WTC11 (cell line): Measurements from ENCODE around the gene CTSA. TPM values are rescaled to one million over a fixed set of nuclear protein-coding genes. Genes with fewer than 3 reads are reported as not detected.

Source experiments
- ATAC-seq: fragments of 200-7000 bp; cut with Tn5 transposase; 2 replicates; pipeline ENCODE4 v1.10.0; 2021; ENCODE audit warnings: mild to moderate bottlenecking, moderate library complexity
- CTCF ChIA-PET: fragments of 300-600 bp; sonication (Branson Sonifier 250); formaldehyde crosslinking; loops from one replicate; lab custom pipeline; 2021; ENCODE audit warnings: antibody characterized with exemption; lab: Charles Lee
- POLR2A ChIA-PET: fragments of 350-600 bp; sonication (Branson Sonifier 250); formaldehyde crosslinking; loops from one replicate; lab custom pipeline; 2021; ENCODE audit warnings: antibody characterized with exemption; lab: Charles Lee
- DNase-seq: peaks from one replicate; pipeline ENCODE4 v3.0.0; 2021; ENCODE audit warnings: low spot score
- H3K27ac Mint-ChIP-seq: 2 replicates; pipeline ENCODE4 v1.8.0; 2021; ENCODE audit warnings: mixed read lengths
- H3K27me3 Mint-ChIP-seq: 2 replicates; pipeline ENCODE4 v1.8.0; 2021; ENCODE audit warnings: low read depth, mild to moderate bottlenecking, moderate library complexity, mixed read lengths
- H3K36me3 Mint-ChIP-seq: 2 replicates; pipeline ENCODE4 v1.8.0; 2021; ENCODE audit warnings: mixed read lengths
- H3K4me1 Mint-ChIP-seq: 2 replicates; pipeline ENCODE4 v1.8.0; 2022; ENCODE audit warnings: mixed read lengths
- H3K4me3 Mint-ChIP-seq: 2 replicates; pipeline ENCODE4 v1.8.0; 2021; ENCODE audit warnings: mild to moderate bottlenecking, moderate library complexity, mixed read lengths
- H3K9me3 Mint-ChIP-seq: 2 replicates; pipeline ENCODE4 v1.8.0; 2021; ENCODE audit warnings: mixed read lengths
- CDX4 ChIP-seq: fragments of 250-450 bp; sonication (Bioruptor Pico); IDR thresholded peaks from 2 replicates; pipeline ENCODE4 v1.9.0; 2021; ENCODE audit warnings: moderate library complexity, mild to moderate bottlenecking, inconsistent platforms, borderline replicate concordance
- FOXJ3 ChIP-seq: sonication (generic); formaldehyde crosslinking; IDR thresholded peaks from 2 replicates; pipeline ENCODE4 v1.9.0; 2021; ENCODE audit warnings: missing genetic modification reagents, mild to moderate bottlenecking, borderline replicate concordance
- HMGA2 ChIP-seq: fragments of 250-450 bp; sonication (Bioruptor Pico); IDR thresholded peaks from 2 replicates; pipeline ENCODE4 v1.4.0; 2021; ENCODE audit warnings: mild to moderate bottlenecking, moderate library complexity
- IRF1 ChIP-seq: sonication (generic); formaldehyde crosslinking; IDR thresholded peaks from 2 replicates; pipeline ENCODE4 v1.8.0; 2023; ENCODE audit warnings: missing genetic modification reagents
- JAZF1 ChIP-seq: fragments of 250-450 bp; sonication (Bioruptor Pico); IDR thresholded peaks from 2 replicates; pipeline ENCODE4 v1.9.0; 2021; ENCODE audit warnings: moderate library complexity, mild to moderate bottlenecking, inconsistent platforms
- JUN ChIP-seq: sonication (generic); formaldehyde crosslinking; IDR thresholded peaks from 2 replicates; pipeline ENCODE4 v1.8.0; 2023; ENCODE audit warnings: mild to moderate bottlenecking, missing genetic modification reagents
- KAT7 ChIP-seq: sonication (generic); formaldehyde crosslinking; IDR thresholded peaks from 2 replicates; pipeline ENCODE4 v1.8.1; 2023; ENCODE audit warnings: missing genetic modification reagents, mild to moderate bottlenecking, borderline replicate concordance
- MAX ChIP-seq: sonication (generic); formaldehyde crosslinking; IDR thresholded peaks from 2 replicates; pipeline ENCODE4 v1.8.0; 2022; ENCODE audit warnings: mild to moderate bottlenecking, missing genetic modification reagents
- NFATC4 ChIP-seq: fragments of 250-450 bp; sonication (Bioruptor Pico); IDR thresholded peaks from 2 replicates; pipeline ENCODE4 v1.9.0; 2021; ENCODE audit warnings: mild to moderate bottlenecking
- PRRX2 ChIP-seq: fragments of 250-450 bp; sonication (Bioruptor Pico); IDR thresholded peaks from 2 replicates; pipeline ENCODE4 v1.8.0; 2021; ENCODE audit warnings: mild to moderate bottlenecking
- RELA ChIP-seq: sonication (generic); formaldehyde crosslinking; IDR thresholded peaks from 2 replicates; pipeline ENCODE4 v1.8.1; 2022; ENCODE audit warnings: missing genetic modification reagents, mild to moderate bottlenecking, borderline replicate concordance
- SMAD4 ChIP-seq: sonication (generic); formaldehyde crosslinking; IDR thresholded peaks from 2 replicates; pipeline ENCODE4 v1.8.0; 2022; ENCODE audit warnings: mild to moderate bottlenecking, missing genetic modification reagents
- TEAD1 ChIP-seq: sonication (generic); formaldehyde crosslinking; IDR thresholded peaks from 2 replicates; pipeline ENCODE4 v1.8.0; 2022; ENCODE audit warnings: mild to moderate bottlenecking, missing genetic modification reagents
- USF1 ChIP-seq: sonication (generic); formaldehyde crosslinking; IDR thresholded peaks from 2 replicates; pipeline ENCODE4 v1.8.0; 2022; ENCODE audit warnings: mild to moderate bottlenecking, missing genetic modification reagents
- ZNF121 ChIP-seq: sonication (generic); formaldehyde crosslinking; IDR thresholded peaks from 2 replicates; pipeline ENCODE4 v1.8.0; 2023; ENCODE audit warnings: missing genetic modification reagents
- ZNF396 ChIP-seq: fragments of 250-450 bp; sonication (Bioruptor Pico); IDR thresholded peaks from 2 replicates; pipeline ENCODE4 v1.8.0; 2021; ENCODE audit warnings: mild to moderate bottlenecking, moderate library complexity, borderline replicate concordance
- ZNF423 ChIP-seq: fragments of 250-450 bp; sonication (Bioruptor Pico); IDR thresholded peaks from 2 replicates; pipeline ENCODE4 v2.1.2; 2022; ENCODE audit warnings: mild to moderate bottlenecking, moderate library complexity
- ZNF512 ChIP-seq: sonication (generic); formaldehyde crosslinking; IDR thresholded peaks from 2 replicates; pipeline ENCODE4 v1.8.1; 2022; ENCODE audit warnings: missing genetic modification reagents, borderline replicate concordance
- ZNF671 ChIP-seq: fragments of 250-450 bp; sonication (Bioruptor Pico); IDR thresholded peaks from 2 replicates; pipeline ENCODE4 v1.8.0; 2021; ENCODE audit warnings: mild to moderate bottlenecking
- ZSCAN18 ChIP-seq: fragments of 250-450 bp; sonication (Bioruptor Pico); IDR thresholded peaks from 2 replicates; pipeline ENCODE4 v2.1.2; 2022; ENCODE audit warnings: mild to moderate bottlenecking, moderate library complexity
- total RNA-seq: library from RNA; stranded (reverse); gene quantifications from 3 replicates; pipeline ENCODE4 v1.2.3, GENCODE V29; 2021

Gene CTSA
- total RNA-seq, 1 experiment from 2014 or later: 48.3 TPM

GRCh38 chr20:45882469-45883099 lies 8.6 kb upstream of the CTSA start:
- no peak for ATAC-seq
- ChIA-PET CTCF (interaction anchor here (2.5 kb wide), 1 partner anchor 8 kb away, joined by 38 read pairs; the partner anchor contains the start of genes CTSA and NEURL2), POLR2A (interaction anchor here (0.6 to 2.1 kb wide), 3 partner anchors 8 to 31 kb away, joined by 3 to 14 read pairs (median 4); no protein-coding TSS in a partner anchor)
- no peak for DNase-seq
- Mint-ChIP-seq H3K27me3 (no peaks in the 10 kb centered on the region), H3K36me3 (peaks cover 25% of the 10 kb centered on the region), H3K27ac (peak overlapping the region; percentile 42; the same call in 1 of the 2 replicates), H3K9me3 (no peaks in the 10 kb centered on the region), H3K4me1 (peaks cover 13% of the 10 kb centered on the region), H3K4me3 (peak overlapping the region; percentile 69)
- TF ChIP-seq ZNF512 (CRISPR knock-in tag): no peak
- no peak for TF ChIP-seq ZNF423 (CRISPR knock-in tag)
- no peak for TF ChIP-seq TEAD1 (CRISPR knock-in tag)
- TF ChIP-seq ZNF671 (CRISPR knock-in tag): no peak
- TF ChIP-seq ZNF396 (CRISPR knock-in tag): no peak
- no peak for TF ChIP-seq PRRX2 (CRISPR knock-in tag)
- no peak for TF ChIP-seq SMAD4 (CRISPR knock-in tag)
- no peak for TF ChIP-seq RELA
- TF ChIP-seq JAZF1 (CRISPR knock-in tag): no peak
- TF ChIP-seq KAT7 (CRISPR knock-in tag): no peak
- no peak for TF ChIP-seq FOXJ3 (CRISPR knock-in tag)
- TF ChIP-seq ZNF121 (CRISPR knock-in tag): no peak
- TF ChIP-seq ZSCAN18: no peak
- TF ChIP-seq IRF1 (CRISPR knock-in tag): no peak
- TF ChIP-seq USF1 (CRISPR knock-in tag): no peak

- H3K9me3 Mint-ChIP-seq: no peaks in the 10 kb centered on the region
- peaks cover 25% of the 10 kb centered on the region for H3K36me3 Mint-ChIP-seq
- H3K27me3 Mint-ChIP-seq: no peaks in the 10 kb centered on the region
- TF ChIP-seq JUN (CRISPR knock-in tag) (no peak), MAX (no peak), CDX4 (CRISPR knock-in tag) (no peak), NFATC4 (CRISPR knock-in tag) (no peak), HMGA2 (CRISPR knock-in tag) (no peak)
- ATAC-seq: no peak
- H3K27ac Mint-ChIP-seq: no peak overlapping the region
- H3K4me1 Mint-ChIP-seq: peaks cover 13% of the 10 kb centered on the region
- ChIA-PET POLR2A (interaction anchor here (0.6 kb wide), 1 partner anchor 32 kb away, joined by 3 read pairs; no protein-coding TSS in a partner anchor), CTCF (interaction anchor here (0.6 kb wide), 1 partner anchor 396 kb away, joined by 3 read pairs; no protein-coding TSS in a partner anchor)
- no peak for DNase-seq
- H3K4me3 Mint-ChIP-seq: no peak overlapping the region
Observed at GRCh38 chr20:45883100-45883469, 8.1 kb upstream of the CTSA start.
